HG02973 (cell line): ENCODE data around the gene MAPK11.

Experiments
- ATAC-seq: cut with Tn5 transposase; IDR thresholded peaks from one replicate; pipeline ENCODE4 v1.9.1; 2021; ENCODE audit warnings: moderate library complexity; ENCODE audit not compliant: unreplicated experiment

MAPK11 gene

DNA sequence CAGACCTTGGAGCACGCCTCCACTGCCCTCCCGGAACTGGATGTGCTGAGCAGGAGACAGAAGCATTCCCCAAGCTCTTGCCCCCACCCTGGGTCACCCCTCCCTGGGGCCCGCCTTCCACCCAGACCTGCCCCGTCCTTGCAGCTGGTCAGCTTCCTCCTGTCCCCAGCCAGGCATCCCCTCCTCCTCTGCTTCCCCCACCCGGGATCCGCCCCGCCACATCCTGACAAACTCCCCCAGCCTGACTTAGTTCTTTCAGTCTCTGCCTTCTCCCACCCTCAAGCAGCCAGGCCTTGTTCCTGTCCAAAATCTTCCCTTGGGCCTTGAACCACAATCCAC is 38.4 kb upstream of the MAPK11 start:
- ATAC-seq = no peak

GRCh38 chr22:50307890-50308596 is 37.9 kb upstream of the MAPK11 start:
- ATAC-seq = no peak

DNA sequence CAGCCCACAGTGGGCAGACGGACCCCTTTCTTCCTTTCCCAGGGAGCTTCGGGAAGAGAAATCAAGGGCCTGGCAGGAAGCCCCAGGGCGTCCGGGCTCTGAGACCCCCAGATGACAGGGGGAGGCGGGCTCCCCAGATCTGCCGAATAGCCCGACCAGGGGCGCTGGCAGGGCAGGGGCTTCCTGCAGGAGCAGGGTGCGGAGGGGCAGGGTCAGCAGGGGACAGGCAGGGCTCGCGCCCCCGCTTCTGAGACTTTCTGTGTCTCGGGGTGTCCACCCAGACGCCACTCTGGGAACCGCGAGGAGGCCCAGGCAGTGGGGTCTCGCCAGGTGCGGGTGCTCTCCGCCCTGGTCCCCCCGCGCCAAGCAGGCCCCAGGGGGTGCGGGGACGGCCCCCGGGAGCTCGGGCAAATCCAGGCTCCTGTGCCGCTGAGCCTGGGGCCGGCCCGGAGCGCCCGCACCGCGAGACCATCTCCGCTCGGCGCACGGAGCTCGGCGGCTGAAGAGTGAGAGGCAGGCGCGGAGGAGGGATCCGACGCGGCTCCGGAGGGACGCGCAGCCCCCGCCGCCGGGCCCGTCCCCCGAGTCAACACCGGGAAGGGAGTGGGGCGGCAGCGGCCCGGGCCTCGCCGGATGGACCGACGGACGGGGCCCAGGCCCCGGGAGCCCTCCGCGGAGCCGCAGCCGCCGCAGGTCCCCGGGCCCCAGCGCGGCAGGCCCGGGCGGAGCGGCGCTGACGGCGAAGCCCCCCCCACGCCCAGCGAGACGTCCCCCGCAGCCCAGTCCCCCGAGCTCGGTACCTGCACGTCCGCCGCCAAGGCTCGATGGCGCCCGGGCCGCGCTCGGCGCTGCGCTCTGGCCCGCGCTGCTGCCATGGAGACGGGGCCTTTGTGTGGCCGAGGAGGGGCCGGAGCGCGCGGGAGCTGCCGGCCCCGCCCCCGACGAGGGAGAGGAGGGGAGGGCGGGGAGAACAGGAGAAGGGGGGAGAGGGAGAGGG is 36.9 kb upstream of the MAPK11 start, which contains the start of gene PLXNB2:
Gene PLXNB2 (minus strand): TSS at position 894 of the 997 bp plus-strand sequence. CDS start 17,062 bp downstream, outside the sequence.
- no peak for ATAC-seq

DNA sequence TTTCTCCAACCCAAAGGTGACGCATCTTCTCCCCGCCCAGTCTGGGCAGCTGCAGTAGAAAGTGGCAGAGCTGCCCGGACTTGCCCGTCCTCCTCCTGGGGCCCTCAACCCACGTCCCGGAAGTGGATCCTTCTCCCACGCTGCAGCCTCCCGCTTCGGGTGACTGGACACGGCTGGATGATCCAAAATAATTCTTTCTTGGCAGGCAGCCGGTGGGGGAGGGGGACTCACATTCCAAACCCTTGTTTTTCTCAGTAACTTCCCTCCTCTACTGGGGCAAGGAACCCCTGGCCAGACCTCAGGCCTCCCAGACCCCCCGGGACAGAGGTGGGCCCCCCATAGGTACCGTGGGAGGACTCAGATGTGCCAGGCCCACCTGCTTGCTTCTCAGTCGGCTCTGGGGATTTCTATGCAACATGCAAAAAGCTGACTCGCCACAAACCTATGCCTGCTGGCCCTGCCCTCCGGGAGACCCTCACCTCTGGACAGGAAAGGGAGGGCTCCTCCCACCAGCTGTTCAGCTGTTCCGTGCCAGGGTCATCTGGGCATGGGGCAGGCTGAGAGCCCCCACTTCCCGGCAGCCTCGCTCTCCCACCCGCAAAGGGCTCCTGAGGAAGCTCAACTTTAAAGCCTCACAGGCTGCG is 35.9 kb upstream of the MAPK11 start:
- ATAC-seq = no peak

DNA sequence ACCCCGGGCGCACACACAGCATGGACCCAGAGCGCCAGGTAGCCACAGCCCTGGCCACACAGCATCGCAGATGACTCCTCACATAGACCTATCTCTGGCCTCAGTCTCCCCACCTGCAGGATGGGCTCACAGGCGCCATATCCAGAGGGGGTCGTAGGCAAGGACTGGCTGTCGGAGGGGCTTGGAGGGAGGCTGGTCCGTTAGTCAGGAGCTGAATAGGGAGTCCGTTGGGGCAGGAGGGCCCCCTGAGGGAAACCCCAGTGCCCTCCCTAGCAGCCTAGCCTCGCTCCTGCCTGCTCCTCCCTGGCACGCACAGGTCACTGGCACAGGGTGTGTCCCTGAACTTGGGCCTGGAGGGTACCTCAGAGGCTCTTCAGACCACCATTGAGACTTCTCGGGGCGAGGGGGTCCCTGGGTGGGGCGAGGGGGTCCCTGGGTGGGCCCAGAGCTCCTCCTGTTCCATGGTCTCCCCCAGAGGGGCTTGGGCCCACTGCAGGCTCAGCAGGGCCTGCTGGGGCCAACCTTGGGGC is 35.3 kb upstream of the MAPK11 start:
- no peak for ATAC-seq

GRCh38 chr22:50304528-50305392 is 34.6 kb upstream of the MAPK11 start:
- no peak for ATAC-seq

DNA sequence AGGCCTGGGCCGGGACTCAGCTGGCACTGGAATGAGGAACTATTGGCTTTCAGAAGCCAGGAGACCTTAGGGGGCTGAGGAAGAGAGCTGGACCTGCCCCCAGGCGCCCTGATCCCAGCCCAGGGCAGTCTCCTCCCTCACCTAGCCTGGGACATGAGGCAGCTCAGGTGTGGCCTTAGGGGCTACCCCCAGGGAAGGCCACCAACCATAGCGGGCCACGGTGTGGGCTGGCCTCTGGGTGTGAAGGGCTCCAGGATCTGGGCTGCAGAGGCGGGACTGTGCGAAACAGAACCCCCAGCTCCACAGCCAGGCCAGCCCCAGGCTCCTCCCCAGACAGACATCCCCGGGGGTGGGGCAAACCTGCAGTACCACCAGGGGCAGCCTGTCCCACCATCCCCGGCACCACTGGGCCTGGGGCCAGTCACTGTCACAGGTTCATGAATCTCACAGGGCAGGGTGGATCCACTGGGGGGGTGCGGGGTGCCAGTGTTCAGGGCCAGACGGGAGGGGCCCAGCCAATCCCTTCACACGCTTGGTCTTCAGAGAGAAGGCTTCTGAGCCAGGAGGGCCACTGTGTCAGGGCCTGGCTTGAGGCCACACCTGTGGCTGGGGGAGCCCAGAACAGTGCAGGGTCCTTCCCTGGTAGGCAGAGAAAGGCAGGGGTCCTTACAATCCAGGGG is 33.8 kb upstream of the MAPK11 start:
- no peak for ATAC-seq

DNA sequence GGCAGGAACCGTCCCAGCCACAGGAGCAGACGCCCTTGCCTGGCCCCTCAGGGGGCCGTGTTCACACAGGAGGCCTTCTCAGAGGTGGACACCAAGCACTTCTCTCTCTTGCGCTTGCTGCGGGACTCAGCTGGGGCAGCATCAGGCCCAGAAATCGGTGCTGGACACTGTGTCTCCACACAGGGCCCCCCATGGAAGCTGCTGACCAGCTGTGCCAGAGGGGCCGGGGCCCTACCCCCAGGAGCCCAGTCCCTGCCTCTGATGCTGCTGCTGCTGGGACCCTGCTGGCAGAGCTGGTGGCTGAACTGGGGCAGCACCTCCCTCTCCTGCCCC is 33.3 kb upstream of the MAPK11 start:
- ATAC-seq = no peak

DNA sequence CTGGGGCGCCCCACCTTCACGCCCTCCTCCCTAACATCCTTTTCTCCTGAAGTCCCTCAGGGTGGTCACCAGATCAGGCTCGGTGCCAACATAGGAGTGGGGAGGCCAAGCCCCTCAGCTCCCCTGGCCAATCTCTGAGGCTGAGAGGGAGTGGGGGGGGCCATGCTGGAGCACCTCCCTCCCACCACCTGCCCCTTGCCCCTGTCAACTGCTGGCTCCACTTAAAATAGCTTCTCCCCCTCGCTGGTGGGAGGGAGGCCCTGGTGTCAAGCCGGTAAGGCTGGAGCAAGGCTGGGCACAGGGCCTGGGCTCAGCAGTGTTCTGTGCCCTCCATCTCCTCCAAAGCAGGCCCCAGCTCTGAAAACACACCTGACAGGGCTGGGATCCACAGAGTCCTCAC is 32.4 kb upstream of the MAPK11 start:
- no peak for ATAC-seq

GRCh38 chr22:50302041-50302541 is 31.9 kb upstream of the MAPK11 start:
- no peak for ATAC-seq

DNA sequence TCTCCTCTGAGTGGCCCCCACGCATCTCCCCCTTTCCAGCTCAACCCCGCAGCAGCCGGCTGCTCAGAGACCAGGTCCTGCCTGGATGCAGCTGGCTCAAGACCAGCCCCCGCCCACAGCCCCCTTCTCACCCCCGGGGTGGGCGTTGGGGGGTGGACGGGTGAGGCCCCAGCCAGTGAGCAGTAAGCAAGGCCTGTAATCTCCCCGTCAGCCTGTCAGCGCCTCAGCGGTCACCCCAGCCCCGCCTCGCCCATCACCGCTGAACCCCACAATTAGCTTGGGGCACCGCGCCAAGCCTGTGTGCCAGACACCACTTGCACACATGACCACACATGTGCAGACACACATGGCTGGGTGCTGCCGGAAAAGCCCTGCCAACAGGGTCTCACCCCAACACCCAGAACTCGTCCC is 31.4 kb upstream of the MAPK11 start:
- no peak for ATAC-seq

DNA sequence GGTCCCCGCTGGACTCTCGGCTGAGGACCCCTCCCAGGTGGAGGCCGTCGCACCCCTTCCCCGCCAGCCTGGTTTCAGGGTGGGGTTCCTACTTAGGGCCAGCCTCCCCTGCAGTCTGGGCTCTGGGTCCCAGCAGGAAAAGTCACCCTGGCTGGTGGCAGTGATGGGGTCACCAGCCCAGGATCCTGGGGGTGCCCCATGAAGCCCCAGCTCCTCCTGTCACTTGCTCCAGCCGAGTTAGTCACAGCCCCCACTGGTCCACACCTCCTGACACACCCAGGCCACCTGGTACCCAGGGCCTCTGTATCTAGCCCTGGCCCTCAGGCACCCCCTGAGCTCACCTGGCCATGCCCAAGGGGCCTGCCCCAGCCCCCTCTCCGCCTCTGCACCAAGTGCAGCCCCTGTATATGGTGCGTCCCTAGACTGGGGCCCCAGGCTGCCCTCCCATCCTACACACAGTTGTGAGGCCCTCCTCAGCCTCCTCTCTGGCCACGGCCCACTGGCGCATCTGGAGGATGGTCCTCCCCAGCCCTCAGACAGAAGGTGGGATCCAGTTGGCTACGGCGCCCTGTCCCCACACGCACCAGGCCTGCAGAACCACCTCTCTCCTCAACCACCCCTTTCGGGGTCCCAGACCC is 30.6 kb upstream of the MAPK11 start:
- no peak for ATAC-seq

- no peak for ATAC-seq
These were observed 29.8 kb upstream of the MAPK11 start for GRCh38 chr22:50299785-50300619.

DNA sequence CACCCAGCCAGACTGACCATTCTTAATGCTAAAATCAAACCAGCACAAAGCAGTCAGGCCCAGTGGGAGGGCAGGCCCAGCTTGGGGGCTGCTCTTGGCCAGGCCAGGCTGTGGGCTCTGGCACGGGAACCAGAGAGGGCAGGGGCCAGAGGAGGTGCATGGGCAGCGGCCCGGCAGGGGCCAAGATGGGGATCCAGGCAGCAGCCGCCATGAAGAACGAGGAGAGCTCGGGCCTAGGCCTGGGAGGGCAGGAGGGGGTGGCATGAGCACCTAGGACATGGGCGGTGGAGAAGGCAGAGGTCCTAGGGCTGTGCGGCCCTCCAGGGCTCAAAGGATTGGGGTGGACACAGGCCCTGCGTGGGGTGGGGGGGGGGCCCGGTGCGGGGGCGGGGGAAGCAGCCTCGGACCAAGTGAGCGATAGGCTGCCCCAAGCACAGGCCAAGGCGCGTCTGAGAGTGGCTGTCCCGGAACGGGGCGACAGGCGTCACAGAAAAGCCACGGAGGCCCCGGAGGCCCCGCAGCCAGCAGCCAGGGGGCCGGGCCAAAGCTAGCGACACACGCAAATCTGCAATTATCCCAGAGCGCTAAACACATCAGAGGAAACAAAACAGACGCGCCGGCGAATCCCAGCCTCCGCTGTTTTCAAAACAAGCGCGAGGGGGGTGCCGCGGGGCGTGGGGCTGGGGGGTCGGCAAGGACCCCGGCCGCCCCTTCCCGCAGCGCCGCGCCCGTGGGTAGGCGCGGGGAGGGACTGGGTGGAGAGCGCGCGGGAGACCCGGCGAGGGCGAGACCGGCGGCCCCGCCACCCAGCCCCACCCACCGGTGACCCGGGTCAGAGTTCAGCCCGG is 29.0 kb upstream of the MAPK11 start:
- ATAC-seq = no peak

DNA sequence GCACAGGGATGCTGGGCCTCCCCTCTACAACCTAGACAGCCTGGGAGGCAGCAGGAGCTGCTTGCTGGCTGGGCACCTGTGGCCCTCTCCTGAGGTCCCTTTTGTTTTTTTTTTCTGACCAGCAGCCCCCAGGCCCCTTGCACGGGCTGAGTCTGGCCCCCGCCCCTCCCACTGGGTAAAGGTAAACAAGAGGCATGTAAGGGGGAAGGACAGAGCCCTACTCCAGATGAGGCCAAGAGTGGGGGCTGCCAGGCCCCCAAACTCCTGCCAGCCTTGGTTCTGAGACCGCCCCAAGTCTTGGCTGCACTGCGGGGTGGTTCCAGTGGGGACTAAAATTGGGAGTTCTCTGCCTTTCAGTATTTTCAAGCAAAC is 28.1 kb upstream of the MAPK11 start:
- ATAC-seq = no peak

DNA sequence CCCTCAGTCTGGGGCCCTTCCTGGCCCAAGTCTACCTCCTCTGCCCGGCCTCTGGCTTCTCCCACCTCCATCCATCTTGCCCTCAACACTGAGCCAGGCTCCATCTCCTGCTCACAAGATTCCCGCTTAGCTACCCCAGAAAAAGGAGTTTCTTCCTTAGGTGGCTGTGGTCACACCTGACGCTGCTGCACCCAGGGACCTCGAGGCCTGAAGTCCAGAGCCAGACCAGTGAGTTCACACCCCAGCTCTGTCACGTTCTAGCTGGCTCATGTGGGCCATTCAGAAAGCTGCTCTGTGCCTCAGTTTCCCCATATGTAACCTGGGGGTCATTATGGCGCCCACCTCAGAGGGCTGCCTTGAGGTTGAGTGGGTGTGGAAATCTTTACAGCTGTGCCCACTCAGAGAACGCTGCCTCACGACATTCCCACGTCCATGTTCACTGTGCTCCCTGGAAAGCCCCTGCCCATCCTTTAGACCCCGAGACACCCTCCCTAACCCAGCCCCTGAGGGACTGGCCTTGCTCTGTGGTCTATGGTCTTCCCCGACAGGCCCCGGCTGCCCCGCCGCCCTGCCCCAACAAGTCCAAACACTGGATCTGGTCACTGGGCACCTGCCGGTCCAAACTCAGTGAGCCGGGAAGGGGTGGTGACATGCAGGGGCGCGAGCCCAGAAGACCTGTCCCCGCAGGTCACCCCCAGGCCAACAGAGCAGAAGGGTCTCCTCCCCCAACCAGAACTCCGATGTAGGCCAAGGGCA is 27.5 kb upstream of the MAPK11 start:
- ATAC-seq = no peak
